PC-3 (cell line): ENCODE data around the gene TBC1D9. TPM values are rescaled to one million over a fixed set of nuclear protein-coding genes. Genes with fewer than 3 reads are reported as not detected.

Experiments
- total RNA-seq: library from RNA; depleted of rRNA; stranded (reverse); fragments of >200 nt; gene quantifications from 2 replicates; pipeline ENCODE4 v1.2.3, GENCODE V29; 2014; rRNA removed

The TBC1D9 gene
- total RNA-seq, 1 experiment from 2014 or later = 11.2 TPM

Other genes with a start within 250 kb of the TBC1D9 start
- gene ELMOD2, start 232.2 kb downstream of the TBC1D9 start, total RNA-seq = 10.1 and 12.1 TPM in 2 replicates
- not detected in 2 replicates for gene UCP1, start 187.4 kb downstream of the TBC1D9 start, total RNA-seq